Panc1 (cell line): ENCODE data around the gene MRNIP. TPM values are rescaled to one million over a fixed set of nuclear protein-coding genes. Genes with fewer than 3 reads are reported as not detected.
A peak's percentile ranks its signal among the peaks of the same experiment; 100 is the strongest.

ENCODE experiments used
- ATAC-seq: fragments of 200-7000 bp; cut with Tn5 transposase; 2 replicates; pipeline ENCODE4 v1.9.1; 2020; ENCODE audit warnings: mild to moderate bottlenecking, moderate library complexity
- BruUV-seq: library from RNA; stranded (reverse); fragments of 400-500 nt; replicated peaks from 2 replicates; lab custom pipeline; 2021; lab: Mats Ljungman, UMichigan
- CTCF ChIA-PET: fragments of 300-600 bp; sonication (Branson Sonifier 250); formaldehyde crosslinking; loops from one replicate; lab custom pipeline; 2022; ENCODE audit warnings: antibody characterized with exemption; lab: Charles Lee
- POLR2A ChIA-PET: fragments of 300-600 bp; sonication (Branson Sonifier 250); formaldehyde crosslinking; loops from one replicate; lab custom pipeline; 2022; ENCODE audit warnings: antibody characterized with exemption; lab: Charles Lee
- DNase-seq: peaks from one replicate; pipeline ENCODE4 v3.0.0-alpha.2; 2010; ENCODE audit warnings: low read depth, low spot score
- H3K27ac ChIP-seq: 2 replicates; pipeline ENCODE4 v1.5.1; 2011; ENCODE audit warnings: mild to moderate bottlenecking, low read length, inconsistent platforms
- H3K27me3 ChIP-seq: fragments of 200-500 bp; sonication (Bioruptor generic); 2 replicates; pipeline ENCODE4 v1.6.0; 2014; ENCODE audit warnings: low read length, inconsistent platforms; ENCODE audit not compliant: control insufficient read depth, insufficient read depth
- H3K36me3 ChIP-seq: fragments of 200-500 bp; sonication (Bioruptor generic); 2 replicates; pipeline ENCODE4 v1.5.1; 2014; ENCODE audit warnings: inconsistent platforms, mild to moderate bottlenecking, low read length, moderate library complexity; ENCODE audit not compliant: control insufficient read depth, insufficient read depth
- H3K4me1 ChIP-seq: 2 replicates; pipeline ENCODE4 v1.5.1; 2011; ENCODE audit warnings: inconsistent platforms, mild to moderate bottlenecking, low read length, moderate library complexity; ENCODE audit not compliant: control insufficient read depth, insufficient read depth
- H3K4me3 ChIP-seq, 2 experiments: 2 replicates each; pipeline ENCODE4 v1.5.1; 2011 to 2012; ENCODE audit warnings: low read depth in 2 of 2, low read length in 2 of 2, mild to moderate bottlenecking in 2 of 2, inconsistent platforms in 1 of 2, moderate library complexity in 1 of 2
- H3K9me3 ChIP-seq: fragments of 200-500 bp; sonication (Bioruptor generic); 2 replicates; pipeline ENCODE4 v1.5.1; 2014; ENCODE audit warnings: low read depth, mild to moderate bottlenecking, inconsistent platforms, low read length, moderate library complexity; ENCODE audit not compliant: control insufficient read depth, insufficient read depth
- CTCF ChIP-seq: fragments of 450-650 bp; IDR thresholded peaks from 2 replicates; pipeline ENCODE4 v1.5.1; 2017; ENCODE audit warnings: mild to moderate bottlenecking
- POLR2AphosphoS5 ChIP-seq: IDR thresholded peaks from 2 replicates; pipeline ENCODE4 v1.6.1; 2012; ENCODE audit warnings: mild to moderate bottlenecking, low read depth, low read length, moderate library complexity
- SIN3A ChIP-seq: IDR thresholded peaks from 2 replicates; pipeline ENCODE4 v1.6.1; 2012; ENCODE audit warnings: low read depth, mild to moderate bottlenecking, low read length, moderate library complexity, borderline replicate concordance; ENCODE audit not compliant: insufficient read depth
- TCF7L2 ChIP-seq: IDR thresholded peaks from 2 replicates; pipeline ENCODE4 v1.6.1; 2011; ENCODE audit warnings: mild to moderate bottlenecking, low read depth, low read length, inconsistent platforms
- in situ Hi-C: cut with HindIII; loops from 2 replicates; pipeline ENCODE4 v1.10.0; 2016; ENCODE audit warnings: low sequenced_read_pairs, low pct_unique_long_range_greater_than_20kb
- intact Hi-C: fragments of 100-400 bp; cut with micrococcal nuclease; formaldehyde crosslinking; loops from one replicate; pipeline ENCODE4 v1.10.0; 2022; ENCODE audit not compliant: unreplicated experiment
- total RNA-seq: library from RNA; stranded (reverse); gene quantifications from one replicate; pipeline ENCODE4 v1.2.1, GENCODE V29; 2021; ENCODE audit not compliant: unreplicated experiment
- TF ChIP-seq, protein P1 (sequence below), 2 experiments: IDR thresholded peaks; 2 replicates each; pipeline ENCODE4 v1.6.1; 2011 to 2012; ENCODE audit warnings: low read depth in 2 of 2, control low read depth in 1 of 2, low read length in 1 of 2, mild to moderate bottlenecking in 1 of 2, moderate library complexity in 1 of 2; ENCODE audit not compliant: insufficient read depth in 1 of 2

The MRNIP gene
- total RNA-seq, 1 experiment from 2014 or later, result 33.0 TPM

GRCh38 chr5:179795863-179796833, 62.5 kb downstream of the MRNIP start:
- no TSS peak for BruUV-seq
- ATAC-seq (peak; percentile 86), DNase-seq (no peak)
- peak overlapping the region; percentile 89 for H3K27ac ChIP-seq
- TF ChIP-seq SIN3A (peak; percentile 76; the same call in 1 of the 2 replicates), CTCF (peak; percentile 95), TCF7L2 (no peak), POLR2AphosphoS5 (peak; percentile 94)
- TF ChIP-seq, protein P1, sequence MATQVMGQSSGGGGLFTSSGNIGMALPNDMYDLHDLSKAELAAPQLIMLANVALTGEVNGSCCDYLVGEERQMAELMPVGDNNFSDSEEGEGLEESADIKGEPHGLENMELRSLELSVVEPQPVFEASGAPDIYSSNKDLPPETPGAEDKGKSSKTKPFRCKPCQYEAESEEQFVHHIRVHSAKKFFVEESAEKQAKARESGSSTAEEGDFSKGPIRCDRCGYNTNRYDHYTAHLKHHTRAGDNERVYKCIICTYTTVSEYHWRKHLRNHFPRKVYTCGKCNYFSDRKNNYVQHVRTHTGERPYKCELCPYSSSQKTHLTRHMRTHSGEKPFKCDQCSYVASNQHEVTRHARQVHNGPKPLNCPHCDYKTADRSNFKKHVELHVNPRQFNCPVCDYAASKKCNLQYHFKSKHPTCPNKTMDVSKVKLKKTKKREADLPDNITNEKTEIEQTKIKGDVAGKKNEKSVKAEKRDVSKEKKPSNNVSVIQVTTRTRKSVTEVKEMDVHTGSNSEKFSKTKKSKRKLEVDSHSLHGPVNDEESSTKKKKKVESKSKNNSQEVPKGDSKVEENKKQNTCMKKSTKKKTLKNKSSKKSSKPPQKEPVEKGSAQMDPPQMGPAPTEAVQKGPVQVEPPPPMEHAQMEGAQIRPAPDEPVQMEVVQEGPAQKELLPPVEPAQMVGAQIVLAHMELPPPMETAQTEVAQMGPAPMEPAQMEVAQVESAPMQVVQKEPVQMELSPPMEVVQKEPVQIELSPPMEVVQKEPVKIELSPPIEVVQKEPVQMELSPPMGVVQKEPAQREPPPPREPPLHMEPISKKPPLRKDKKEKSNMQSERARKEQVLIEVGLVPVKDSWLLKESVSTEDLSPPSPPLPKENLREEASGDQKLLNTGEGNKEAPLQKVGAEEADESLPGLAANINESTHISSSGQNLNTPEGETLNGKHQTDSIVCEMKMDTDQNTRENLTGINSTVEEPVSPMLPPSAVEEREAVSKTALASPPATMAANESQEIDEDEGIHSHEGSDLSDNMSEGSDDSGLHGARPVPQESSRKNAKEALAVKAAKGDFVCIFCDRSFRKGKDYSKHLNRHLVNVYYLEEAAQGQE (IDR thresholded peaks at IDR 0.05; ENCODE audit: insufficient read depth in 1 of 2, low read depth in 2 of 2, low read length in 1 of 2), result 0 out of 4 replicates have a peak, but pooled peaks of 1 of the 2 experiments have one; percentile 23
- ChIA-PET POLR2A (interaction anchor here (0.6 kb wide), 2 partner anchors 25 to 67 kb away, joined by 3 to 15 read pairs; no protein-coding TSS in a partner anchor), CTCF (interaction anchor here (0.6 to 0.7 kb wide), 3 partner anchors 11 to 64 kb away, joined by 4 to 10 read pairs (median 4); no protein-coding TSS in a partner anchor)
- H3K4me3 ChIP-seq, result peak overlapping the region; percentile 55 to 65
- H3K27me3 ChIP-seq, result no peaks in the 10 kb centered on the region
- H3K9me3 ChIP-seq, result no peaks in the 10 kb centered on the region
- intact Hi-C loops, result no loop called here
- peaks cover 4% of the 10 kb centered on the region for H3K36me3 ChIP-seq
- peaks cover 9% of the 10 kb centered on the region for H3K4me1 ChIP-seq
- in situ Hi-C loops, result no loop called here

GRCh38 chr5:179795049-179795862, 63.4 kb downstream of the MRNIP start:
- intact Hi-C loops, result no loop called here
- CTCF ChIA-PET, result interaction anchor here (0.6 to 0.7 kb wide), 3 partner anchors 10 to 64 kb away, joined by 4 to 10 read pairs (median 4); no protein-coding TSS in a partner anchor
- Histone ChIP-seq H3K27me3 (no peaks in the 10 kb centered on the region), H3K27ac (peak overlapping the region; percentile 65), H3K9me3 (no peaks in the 10 kb centered on the region), H3K4me1 (peaks cover 9% of the 10 kb centered on the region), H3K4me3 (peak overlapping the region; percentile 55 to 65), H3K36me3 (peaks cover 4% of the 10 kb centered on the region)
- POLR2A ChIA-PET, result interaction anchor here (0.6 kb wide), 2 partner anchors 24 to 35 kb away, joined by 3 to 15 read pairs; no protein-coding TSS in a partner anchor
- no peak for DNase-seq
- no TSS peak for BruUV-seq
- in situ Hi-C loops, result no loop called here
- peak; percentile 11 for ATAC-seq
- no peak for TF ChIP-seq POLR2AphosphoS5
- 0 out of 2 replicates have a peak, but pooled peaks have one; percentile 31 for TF ChIP-seq SIN3A
